Left ventricle myocardium inferior (tissue), 1 donor: ENCODE results near the gene ANO2. TPM values are rescaled to one million over a fixed set of nuclear protein-coding genes. Genes with fewer than 3 reads are reported as not detected.

Source experiments
- DNase-seq: peaks from one replicate; pipeline ENCODE4 v3.0.0-alpha.2; 2020
- H3K27ac ChIP-seq: fragments of 200-600 bp; replicated peaks from 2 replicates; pipeline ENCODE4 v1.8.0; 2021
- H3K27me3 ChIP-seq: fragments of 200-600 bp; 2 replicates; pipeline ENCODE4 v1.8.0; 2021; ENCODE audit warnings: low read depth
- H3K36me3 ChIP-seq: fragments of 200-600 bp; 2 replicates; pipeline ENCODE4 v1.8.0; 2021
- H3K4me1 ChIP-seq: fragments of 200-600 bp; 2 replicates; pipeline ENCODE4 v1.8.0; 2021
- H3K4me3 ChIP-seq: fragments of 200-600 bp; 2 replicates; pipeline ENCODE4 v1.8.0; 2021; ENCODE audit warnings: mild to moderate bottlenecking, moderate library complexity
- H3K9me3 ChIP-seq: fragments of 200-600 bp; replicated peaks from 2 replicates; pipeline ENCODE4 v1.8.0; 2021
- CTCF ChIP-seq: fragments of 200-600 bp; IDR thresholded peaks from 2 replicates; pipeline ENCODE4 v1.8.0; 2021; ENCODE audit warnings: antibody characterized with exemption, mild to moderate bottlenecking, borderline replicate concordance
- intact Hi-C: fragments of 100-400 bp; cut with micrococcal nuclease; formaldehyde crosslinking; loops from one replicate; pipeline ENCODE4 v1.11.0; 2022
- total RNA-seq: library from RNA; stranded (reverse); fragmentation: NEBNext Ultra II Directional; extraction: Animal tissue kit (Norgen Biotek cat#: 25700); gene quantifications from one replicate; pipeline ENCODE4 v1.2.1, GENCODE V29; 2021
- donor health status: DM: no; HTN: yes; CAD: no; lungs with severe emphysema.

ANO2 gene
- total RNA-seq, 1 donor from 2014 or later: 13.0 TPM

DNA sequence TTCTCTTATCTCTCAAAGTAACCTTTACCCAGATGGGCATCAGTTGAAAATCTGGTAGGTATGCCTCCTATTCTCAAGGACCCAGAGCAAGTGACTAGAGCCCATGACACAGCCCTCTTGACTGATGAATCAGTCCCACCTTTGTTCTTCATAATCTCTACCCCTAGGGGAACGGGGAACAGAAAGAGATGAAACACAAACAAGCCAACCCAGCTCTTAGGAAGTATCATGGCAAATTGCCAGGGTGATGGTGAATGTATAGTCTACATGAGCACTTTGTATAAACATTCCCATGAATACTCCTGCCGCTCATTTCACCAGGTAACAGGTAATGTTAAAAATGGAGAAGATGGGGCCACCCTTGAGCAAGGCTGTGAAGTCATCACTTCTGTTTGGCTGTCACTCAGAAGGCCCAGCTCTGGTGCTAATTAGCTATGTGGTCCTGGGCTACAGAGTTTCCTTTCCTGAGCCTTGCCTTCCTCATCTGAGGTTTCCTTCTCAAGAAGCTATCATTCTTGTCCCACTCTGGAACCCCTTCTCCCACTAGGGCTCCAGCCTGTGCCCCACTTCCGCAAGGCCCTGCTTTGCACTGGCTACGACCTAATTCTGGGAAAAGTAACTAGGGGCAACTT, 161.7 kb downstream of the ANO2 start:
- peaks cover 22% of the 10 kb centered on the region for H3K4me1 ChIP-seq
- peaks cover 19% of the 10 kb centered on the region for H3K27me3 ChIP-seq
- H3K36me3 ChIP-seq: no peaks in the 10 kb centered on the region
- intact Hi-C loops: no loop called here
- DNase-seq: no peak
- H3K27ac ChIP-seq: no peak overlapping the region
- no peak overlapping the region for H3K4me3 ChIP-seq
- H3K9me3 ChIP-seq: no peaks in the 10 kb centered on the region
- no peak for TF ChIP-seq CTCF

DNA sequence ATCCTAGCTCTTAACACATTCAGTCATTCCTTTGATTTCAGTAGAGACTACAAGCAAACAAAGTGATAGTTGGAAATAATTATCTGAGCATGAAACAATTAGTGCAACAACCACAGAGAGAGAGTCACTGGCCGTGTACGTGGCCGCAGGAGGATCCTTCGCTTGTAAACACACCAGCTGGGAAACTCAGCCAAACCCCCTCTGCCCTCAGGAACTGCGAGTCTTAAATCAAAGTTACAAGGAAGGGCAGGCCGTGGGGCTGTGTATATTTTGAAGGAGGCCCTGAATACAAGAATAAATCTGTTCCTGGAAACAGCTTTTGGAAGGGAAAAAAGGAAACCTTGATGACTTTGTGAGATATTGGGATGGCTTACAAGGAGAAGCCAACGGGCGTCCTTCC, 164.5 kb downstream of the ANO2 start:
- Histone ChIP-seq H3K27ac (peak overlapping the region; percentile 41), H3K4me1 (peaks cover 22% of the 10 kb centered on the region), H3K9me3 (no peaks in the 10 kb centered on the region), H3K36me3 (no peaks in the 10 kb centered on the region), H3K27me3 (peaks cover 9% of the 10 kb centered on the region), H3K4me3 (no peak overlapping the region)
- no peak for DNase-seq
- TF ChIP-seq CTCF: no peak
- intact Hi-C loops: no loop called here

DNA sequence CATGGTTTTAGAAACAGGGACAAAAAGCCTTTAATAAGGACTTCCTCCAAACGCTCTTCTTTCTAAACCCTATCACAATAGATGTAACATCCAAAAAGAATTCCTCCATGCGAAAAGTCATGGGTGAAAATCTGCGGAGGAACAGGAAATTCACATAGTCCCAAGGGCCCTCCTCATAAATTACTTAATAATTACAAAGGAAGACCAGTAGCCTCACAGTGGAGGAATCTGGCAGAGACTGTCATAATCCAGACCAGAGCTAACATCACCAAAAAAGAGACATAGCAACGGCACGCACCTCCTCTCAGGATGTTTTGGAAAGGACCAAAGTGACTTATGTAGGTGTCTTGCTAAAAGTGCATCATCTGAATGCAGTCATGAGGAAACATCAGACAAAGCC, 165.7 kb downstream of the ANO2 start:
- no peak overlapping the region for H3K4me3 ChIP-seq
- H3K36me3 ChIP-seq: no peaks in the 10 kb centered on the region
- intact Hi-C loops: no loop called here
- peaks cover 12% of the 10 kb centered on the region for H3K27me3 ChIP-seq
- DNase-seq: no peak
- peaks cover 22% of the 10 kb centered on the region for H3K4me1 ChIP-seq
- H3K9me3 ChIP-seq: no peaks in the 10 kb centered on the region
- H3K27ac ChIP-seq: peak overlapping the region; percentile 41
- TF ChIP-seq CTCF: no peak

GRCh38 chr12:5778821-5779220, 166.2 kb downstream of the ANO2 start:
- DNase-seq: no peak
- H3K4me3 ChIP-seq: no peak overlapping the region
- peaks cover 22% of the 10 kb centered on the region for H3K4me1 ChIP-seq
- H3K9me3 ChIP-seq: no peaks in the 10 kb centered on the region
- peak overlapping the region; percentile 37 for H3K27ac ChIP-seq
- peaks cover 12% of the 10 kb centered on the region for H3K27me3 ChIP-seq
- no peak for TF ChIP-seq CTCF
- no peaks in the 10 kb centered on the region for H3K36me3 ChIP-seq
- intact Hi-C loops: no loop called here

- no peak for TF ChIP-seq CTCF
- no peak overlapping the region for H3K27ac ChIP-seq
- no peaks in the 10 kb centered on the region for H3K36me3 ChIP-seq
- H3K4me1 ChIP-seq: peaks cover 22% of the 10 kb centered on the region
- H3K4me3 ChIP-seq: no peak overlapping the region
- no peaks in the 10 kb centered on the region for H3K9me3 ChIP-seq
- DNase-seq: no peak
- H3K27me3 ChIP-seq: peaks cover 24% of the 10 kb centered on the region
- intact Hi-C loops: no loop called here
These were observed 167.6 kb downstream of the ANO2 start for GRCh38 chr12:5777451-5777850.

- Histone ChIP-seq H3K27me3 (peaks cover 24% of the 10 kb centered on the region), H3K27ac (no peak overlapping the region), H3K9me3 (no peaks in the 10 kb centered on the region), H3K4me3 (no peak overlapping the region), H3K4me1 (peaks cover 16% of the 10 kb centered on the region), H3K36me3 (no peaks in the 10 kb centered on the region)
- no peak for DNase-seq
- no peak for TF ChIP-seq CTCF
- intact Hi-C loops: no loop called here
These were observed 169.0 kb downstream of the ANO2 start for GRCh38 chr12:5776091-5776490.
